NCI-H2171 treated with DMSO at 0.1 percent for 48 hours (cell line): Measurements from ENCODE around the gene ATP2A1.

Experiments
- DNase-seq: peaks from one replicate; lab custom pipeline; 2025; lab: John Stamatoyannopoulos, UW

Gene ATP2A1

DNA sequence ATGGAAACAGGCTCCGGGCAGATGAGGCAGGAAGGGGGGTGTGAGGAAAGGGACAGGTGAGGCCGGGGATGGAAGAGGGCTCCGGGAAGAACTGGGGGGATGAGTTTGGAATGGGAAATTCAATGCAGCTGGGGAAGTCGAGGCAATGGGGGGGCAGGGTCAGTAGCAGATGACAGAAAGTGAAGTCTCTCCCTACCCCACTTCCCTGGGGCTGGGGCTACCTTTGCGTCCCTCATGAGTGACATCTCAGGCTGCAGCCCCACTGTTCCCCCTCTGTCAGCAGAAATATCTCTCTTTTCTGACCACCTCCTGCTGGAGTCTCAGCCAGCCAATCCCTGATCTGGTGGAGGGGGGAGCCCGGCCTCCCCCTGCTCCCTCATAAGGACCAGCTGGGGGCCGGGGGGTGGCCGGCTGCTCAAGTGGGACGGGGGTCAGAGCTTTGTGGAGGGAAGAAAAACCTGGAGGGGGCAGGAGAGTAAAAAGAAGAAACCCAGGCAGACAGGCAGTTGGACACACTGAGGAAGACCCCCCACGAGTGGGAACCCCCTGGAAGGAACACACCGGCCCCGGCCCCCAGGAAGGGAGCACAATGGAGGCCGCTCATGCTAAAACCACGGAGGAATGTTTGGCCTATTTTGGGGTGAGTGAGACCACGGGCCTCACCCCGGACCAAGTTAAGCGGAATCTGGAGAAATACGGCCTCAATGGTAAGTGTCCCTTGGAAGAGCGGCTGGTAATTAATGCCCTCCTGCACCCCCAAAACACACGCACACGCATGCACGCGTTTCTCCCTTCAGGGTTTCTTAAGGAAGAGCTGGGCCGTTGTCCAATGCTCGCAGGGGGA is at the start of gene ATP2A1:
Gene ATP2A1, plus strand, starts transcription at position 406 of the 844 bp plus-strand sequence. Its CDS starts 184 bp downstream, at position 590.
- no peak for DNase-seq

DNA sequence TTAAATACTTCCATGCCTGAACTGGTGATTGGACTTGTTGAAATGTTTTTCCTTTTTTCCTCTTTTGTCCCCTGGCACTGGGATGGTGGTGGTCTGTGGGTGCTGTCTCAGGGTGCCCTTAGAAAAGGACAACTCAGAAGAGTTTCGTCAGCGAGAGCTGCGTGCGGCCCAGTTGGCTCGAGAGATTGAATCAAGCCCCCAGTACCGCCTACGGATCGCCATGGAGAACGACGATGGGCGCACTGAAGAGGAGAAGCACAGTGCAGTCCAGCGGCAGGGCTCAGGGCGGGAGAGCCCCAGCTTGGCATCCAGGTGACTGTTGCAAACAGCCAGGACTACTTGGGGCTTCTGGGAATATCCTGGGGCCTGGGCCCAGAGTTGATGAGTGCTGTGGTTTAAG is 48.5 kb upstream of the ATP2A1 start:
- no peak for DNase-seq

DNA sequence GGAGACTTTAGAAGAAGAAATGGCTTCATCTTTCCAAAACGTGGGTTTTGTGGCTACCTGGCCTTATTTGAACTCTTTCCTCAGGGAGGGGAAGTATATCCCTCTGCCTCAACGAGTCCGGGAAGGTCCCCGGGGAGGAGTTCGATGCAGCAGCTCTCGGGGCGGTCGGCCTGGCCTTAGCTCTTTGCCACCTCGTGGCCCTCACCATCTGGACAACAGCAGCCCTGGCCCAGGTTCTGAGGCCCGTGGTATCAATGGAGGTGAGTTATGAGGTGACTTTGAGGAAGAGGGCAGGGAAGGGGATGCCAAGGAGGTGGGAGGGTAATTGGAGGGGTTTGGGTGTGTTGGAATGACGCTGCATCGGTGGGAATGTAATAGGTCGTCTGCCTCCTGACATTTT is 47.8 kb upstream of the ATP2A1 start:
- no peak for DNase-seq

DNA sequence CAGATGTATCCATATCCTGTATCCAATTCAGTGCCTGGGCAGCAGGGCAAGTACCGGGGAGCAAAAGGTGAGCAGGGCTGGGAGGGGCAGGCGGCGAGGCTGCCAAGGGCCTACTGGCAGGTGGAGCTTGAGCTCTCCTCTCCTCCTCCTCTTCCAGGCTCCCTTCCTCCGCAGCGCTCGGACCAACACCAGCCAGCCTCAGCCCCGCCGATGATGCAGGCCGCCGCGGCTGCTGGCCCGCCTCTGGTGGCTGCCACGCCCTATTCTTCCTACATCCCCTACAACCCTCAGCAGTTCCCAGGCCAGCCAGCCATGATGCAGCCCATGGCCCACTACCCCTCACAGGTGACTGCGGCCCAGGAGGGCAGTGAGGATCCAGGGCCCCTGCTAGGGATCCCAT is 43.9 kb upstream of the ATP2A1 start:
- DNase-seq = no peak

DNA sequence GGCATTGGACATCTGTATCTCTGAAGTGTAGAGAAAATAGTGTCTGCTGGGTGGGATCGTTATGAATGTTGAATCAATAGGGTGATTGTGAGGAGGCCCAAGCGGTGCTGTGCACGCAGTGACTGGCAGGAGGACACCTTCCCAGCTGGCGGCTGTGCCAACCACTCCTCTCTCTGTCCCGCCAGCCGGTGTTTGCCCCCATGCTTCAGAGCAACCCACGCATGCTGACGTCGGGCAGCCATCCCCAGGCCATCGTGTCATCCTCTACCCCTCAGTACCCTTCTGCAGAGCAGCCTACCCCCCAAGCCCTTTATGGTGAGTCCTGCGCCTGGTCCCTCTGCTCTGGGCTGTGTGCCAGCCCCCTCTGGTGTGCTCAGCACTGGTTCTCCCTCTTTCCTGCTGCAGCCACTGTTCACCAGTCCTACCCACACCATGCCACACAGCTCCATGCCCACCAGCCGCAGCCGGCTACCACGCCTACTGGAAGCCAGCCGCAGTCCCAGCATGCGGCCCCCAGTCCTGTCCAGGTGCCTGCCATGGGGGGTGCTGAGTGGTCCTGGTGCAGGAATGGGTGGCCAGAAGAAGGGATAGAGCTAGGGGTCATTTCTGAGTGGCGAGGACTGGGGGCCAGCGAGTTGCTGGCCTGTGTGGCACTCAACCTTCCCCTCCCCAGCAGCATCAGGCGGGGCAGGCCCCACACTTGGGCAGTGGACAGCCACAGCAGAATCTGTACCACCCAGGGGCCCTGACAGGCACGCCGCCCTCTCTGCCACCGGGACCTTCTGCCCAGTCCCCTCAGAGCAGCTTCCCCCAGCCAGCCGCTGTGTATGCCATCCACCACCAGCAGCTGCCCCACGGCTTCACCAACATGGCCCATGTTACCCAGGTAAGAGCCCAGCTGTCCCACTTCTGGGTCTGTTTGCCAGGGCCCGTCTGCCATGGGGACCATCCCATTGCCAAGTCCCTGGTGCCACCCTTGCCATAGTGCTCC is 43.1 kb upstream of the ATP2A1 start:
- no peak for DNase-seq

DNA sequence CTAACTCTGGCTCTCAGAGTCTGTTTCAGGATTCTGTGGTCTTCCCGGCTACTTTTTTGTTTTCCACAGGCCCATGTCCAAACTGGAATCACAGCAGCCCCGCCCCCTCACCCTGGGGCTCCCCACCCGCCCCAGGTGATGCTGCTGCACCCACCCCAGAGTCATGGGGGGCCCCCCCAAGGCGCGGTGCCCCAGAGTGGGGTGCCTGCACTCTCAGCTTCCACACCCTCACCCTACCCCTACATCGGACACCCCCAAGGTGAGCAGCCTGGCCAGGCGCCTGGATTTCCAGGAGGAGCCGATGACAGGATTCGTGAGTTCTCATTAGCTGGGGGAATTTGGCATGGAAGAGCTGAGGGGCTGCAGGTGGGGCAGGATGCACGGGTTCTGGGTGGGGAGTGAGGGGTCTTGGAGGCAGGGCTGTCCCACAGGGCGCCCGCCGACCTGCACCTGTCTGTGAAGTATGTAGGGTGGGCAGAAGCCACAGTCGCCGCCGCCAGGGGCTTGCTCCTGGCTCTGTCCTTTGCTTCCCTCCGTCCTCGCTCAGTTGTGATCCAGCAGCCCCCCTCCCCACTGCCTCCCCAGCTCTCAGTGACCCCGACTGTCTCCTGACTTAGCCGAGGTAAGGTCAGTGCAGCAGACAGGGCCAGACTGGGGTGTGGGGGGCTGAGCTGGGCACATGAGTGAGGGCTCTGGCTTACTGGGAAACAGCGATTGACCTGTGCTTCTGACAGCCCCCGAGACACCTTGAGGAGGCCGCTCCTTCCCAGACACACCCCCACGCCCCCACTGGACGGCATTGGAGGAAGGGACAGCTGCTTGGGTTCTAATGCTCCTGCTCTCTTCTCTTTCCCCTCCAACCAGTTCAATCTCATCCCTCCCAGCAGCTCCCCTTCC is 42.2 kb upstream of the ATP2A1 start:
- DNase-seq = no peak

DNA sequence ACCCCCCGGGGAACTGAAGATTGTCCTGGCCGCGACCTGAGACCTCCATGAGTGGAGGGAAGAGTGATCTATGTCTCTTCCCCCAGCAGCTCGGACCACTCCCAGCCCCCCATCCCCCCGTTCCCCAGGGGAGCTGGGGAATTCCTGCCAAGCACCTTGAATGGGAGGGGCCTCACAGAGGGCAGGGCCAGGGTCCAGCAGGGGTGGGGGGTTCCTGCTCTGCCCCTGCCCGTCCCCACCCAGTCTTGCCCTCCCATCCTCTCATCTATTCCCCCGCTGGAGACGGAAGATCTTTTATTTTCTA is 41.6 kb upstream of the ATP2A1 start:
- DNase-seq = no peak

DNA sequence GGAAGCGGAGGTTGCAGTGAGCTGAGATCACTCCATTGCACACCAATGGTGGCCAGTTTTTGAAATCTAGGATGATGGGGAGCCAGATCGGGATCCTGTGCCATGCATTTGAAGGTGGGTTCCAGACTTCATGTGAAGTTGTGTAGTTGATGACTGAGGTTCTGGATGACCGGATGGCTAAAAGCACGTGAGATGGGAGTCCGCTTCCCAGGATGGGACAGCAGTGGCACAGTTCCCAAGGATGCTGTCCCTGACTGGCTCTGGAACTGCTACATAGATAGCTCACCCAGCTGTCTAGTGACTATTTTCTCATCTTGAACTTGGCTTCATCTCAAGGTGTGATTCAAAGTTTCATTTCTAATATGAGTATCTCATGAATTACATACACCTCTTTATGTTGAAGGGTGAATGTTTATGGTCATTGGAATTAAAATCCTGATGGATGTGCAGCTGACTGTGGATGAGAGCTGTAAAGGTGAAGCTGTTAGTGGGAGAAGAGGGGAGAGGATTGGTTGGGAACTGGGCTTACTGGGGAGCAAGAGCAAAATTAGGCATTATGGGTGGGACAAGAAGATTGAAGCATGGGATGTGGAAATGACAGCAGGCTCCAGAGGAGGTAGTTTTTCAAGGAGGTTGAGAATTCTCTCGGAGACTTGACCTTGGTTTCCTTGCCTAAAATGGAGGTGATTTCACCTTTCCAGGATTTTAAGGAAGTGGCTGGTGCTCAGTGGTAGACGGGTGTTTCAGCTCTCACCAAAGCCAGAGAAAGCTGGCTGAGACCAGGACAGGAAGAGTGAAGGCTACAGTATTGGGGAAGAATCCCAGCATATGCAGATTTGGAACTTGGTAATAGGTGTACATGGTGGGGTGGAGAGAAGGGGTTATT is 40.4 kb upstream of the ATP2A1 start:
- DNase-seq = no peak

DNA sequence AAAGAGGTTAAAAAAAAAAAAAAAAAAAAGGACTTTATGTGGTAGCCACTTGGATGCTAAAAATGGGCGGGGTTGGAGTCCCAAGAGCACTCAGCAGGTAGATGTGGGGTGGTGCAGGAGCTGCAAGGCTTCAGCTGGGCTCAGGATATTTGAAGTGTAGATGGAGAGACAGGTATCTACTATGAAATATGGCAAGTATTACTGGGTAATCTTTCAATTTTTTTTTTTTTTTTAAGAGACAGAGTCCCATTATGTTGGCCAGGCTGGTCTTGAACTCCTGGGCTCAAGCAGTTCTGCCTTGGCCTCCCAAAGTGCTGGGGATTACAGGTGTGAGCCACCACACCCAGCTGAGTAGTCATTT is 39.8 kb upstream of the ATP2A1 start:
- no peak for DNase-seq

DNA sequence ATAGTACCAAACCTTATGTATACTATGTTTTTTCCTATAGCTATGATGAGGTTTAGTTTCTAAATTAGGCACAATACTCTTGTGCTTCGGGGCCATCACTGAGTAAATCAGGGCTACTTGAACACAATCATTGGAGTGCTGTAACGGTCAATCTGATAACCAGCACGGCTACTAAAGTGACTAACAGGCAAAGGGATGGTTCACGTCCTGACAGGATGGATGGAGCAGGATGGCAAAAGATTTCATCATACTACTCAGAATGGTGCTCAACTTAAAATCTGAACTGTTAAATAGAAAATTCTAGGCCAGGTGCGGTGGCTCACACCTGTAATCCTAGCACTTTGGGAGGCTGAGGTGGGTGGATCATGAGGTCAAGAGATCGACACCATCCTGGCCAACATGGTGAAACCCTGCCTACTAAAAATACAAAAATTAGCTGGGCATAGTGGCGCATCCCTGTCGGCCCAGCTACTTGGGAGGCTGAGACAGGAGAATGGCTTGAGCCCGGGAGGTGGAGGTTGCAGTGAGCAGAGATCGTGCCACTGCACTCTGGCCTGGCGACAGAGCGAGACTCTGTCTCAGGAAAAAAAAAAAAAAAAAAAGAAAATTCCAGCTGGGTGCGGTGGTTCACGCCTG is 39.2 kb upstream of the ATP2A1 start:
- no peak for DNase-seq

DNA sequence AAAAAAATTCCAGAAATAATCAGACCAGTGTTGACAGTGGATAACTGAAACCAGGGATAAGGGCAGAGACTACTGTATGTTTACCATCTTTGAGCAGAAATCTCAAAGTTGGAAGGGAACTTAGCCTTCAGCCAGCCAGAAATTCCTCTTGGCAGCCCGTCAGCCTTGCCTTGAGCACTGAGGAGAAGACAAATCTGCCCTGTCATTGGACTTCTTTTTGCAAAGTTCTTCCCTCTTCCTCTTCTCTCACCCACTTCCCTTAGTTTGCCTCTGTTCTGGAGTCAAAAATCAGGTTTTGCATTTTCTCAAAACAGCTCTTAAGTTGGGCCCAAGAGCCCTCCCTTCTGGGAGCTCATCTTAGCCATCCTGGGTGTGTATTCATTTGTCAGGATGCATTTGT is 38.4 kb upstream of the ATP2A1 start:
- no peak for DNase-seq

DNA sequence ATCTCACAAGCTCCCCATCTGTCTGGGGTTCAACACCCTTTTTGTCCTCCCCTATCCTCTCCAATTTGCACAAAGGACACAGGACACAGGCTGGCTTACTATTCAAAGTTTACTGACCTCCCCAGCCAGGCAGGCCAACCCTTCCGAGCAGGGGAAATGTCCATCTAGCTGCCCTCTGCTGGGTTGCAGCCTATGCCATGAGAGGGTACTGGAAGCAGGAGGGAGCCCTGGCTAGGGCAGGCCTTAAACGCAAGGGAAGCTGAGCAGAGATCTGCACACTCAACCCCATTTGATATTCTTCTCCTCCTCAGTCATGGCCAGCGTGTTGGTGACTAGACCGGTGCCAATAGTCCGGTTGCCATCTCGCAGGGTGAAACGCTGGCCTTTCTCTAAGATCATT is 35.6 kb upstream of the ATP2A1 start:
- no peak for DNase-seq

DNA sequence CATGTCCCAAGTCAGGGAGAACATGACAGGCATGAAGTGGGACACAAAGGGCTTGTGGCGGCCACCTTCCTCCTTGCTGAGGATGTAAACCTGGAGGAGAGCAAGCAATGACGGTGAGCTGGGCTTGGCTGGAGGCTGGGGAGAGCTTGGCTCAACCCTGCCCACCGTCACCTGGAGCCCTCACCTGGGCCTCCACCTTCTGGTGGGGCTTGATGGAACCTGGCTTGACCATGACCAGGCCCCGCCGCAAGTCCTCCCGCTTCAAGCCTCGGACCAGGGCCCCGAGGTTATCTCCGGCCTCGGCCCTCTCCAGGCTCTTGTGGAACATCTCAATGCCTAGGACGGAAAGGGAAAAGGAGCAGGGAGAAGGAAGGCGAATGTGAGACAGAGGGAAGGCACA is 34.5 kb upstream of the ATP2A1 start:
- DNase-seq = no peak

DNA sequence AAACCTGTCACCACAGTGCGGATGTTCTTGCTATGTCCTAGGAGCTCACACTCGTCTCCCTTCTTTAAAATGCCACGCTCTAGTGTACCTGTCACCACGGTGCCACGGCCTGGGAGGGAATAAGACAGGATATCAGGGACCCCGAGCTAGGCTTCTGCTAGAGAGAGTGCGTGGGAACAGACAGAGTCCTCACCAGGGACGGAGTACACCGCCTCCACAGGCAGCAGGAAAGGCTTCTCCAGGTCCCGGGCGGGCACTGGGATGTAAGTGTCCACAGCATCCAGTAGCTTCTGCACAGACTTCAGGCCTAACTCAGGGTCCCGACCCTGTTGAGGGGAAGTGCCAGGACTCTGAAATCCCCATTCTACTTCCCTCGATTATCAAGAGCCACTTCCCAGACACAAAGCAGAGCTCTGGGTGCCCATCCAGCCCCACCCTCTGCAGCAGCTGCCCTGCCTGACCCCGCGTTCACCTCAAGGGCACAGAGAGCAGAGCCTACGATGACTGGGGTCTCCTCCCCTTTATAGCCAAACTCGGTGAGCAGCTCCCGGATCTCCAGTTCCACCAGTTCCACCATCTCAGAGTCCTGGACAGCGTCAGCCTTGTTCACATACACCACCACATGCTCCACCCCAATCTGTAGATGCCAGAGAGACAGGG is 33.9 kb upstream of the ATP2A1 start:
- DNase-seq = no peak

DNA sequence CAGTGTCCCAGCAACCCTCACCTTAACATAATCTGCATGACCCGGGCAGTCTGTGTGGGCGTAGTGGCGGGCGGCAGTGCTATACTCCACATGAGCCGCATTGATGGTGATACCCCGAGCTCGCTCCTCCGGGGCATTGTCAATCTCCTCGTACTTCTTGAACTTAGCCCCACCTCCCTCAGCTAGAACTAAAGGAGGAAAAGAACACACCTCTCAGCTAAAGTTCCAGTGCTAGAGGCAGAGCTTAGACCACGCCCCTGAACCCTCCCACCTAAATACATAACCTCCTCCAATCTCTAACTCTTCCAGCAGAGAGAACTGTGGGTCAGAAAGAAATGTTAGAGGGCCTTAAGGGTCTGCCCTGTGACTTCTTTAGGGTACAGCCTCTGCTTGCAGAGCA is 33.0 kb upstream of the ATP2A1 start:
- peak; percentile 25 for DNase-seq

DNA sequence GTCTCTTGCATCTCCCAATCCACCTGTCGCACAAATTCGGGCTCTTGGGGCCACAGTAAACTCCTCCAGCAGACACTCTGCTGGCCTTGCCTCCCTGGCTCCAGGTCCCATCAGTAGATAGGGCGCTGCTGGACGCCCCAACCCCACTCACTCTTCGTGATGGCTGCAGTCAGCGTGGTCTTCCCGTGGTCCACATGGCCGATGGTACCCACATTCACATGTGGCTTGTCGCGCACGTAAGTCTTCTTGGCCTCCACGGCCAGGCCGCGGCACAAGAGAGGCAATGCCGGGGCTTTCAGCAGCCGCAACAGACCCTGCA is 32.6 kb upstream of the ATP2A1 start:
- DNase-seq = no peak

DNA sequence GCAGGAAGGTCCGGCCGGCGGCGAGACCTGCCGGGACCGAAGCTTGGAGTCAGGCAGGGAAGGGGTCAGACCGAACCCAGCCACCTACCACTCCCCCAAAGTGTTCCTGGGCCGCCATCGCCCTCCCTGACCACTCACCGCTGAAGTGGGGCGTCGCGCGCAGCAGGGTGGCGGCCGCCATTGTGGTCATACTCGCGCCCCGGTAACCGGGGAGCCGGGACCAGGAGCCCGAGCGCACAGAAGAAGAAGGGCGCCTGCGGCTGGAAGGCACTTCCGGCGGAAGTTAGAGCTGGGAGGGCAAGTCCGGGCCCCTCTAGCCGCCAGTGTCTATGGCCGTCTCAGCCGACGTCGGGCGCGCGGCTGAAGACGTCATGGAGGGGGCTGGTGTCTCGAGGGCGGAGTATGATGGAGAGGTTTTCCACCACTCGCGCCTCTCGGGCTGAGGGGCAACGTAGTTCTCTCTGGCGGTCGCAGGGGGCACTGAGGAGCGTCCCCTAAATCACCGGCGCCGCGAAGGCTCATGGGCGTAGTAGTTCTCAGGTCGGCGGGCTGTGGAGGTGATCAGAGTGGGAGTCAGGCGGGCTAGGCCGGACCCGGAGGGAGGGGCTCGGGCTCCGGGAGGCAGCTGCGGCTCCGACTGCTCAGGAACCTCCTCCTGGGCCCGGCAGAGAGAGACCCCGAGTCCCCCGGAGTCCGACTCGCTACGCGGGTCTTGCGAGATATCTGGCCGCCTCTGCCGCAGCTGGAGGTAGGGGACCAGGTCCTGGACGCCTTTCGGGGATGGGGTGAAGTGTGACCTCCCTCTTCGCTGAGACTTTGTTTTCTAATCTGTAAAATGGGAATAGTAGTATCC is 32.0 kb upstream of the ATP2A1 start, which contains the start of gene TUFM:
Gene TUFM, minus strand, starts transcription at position 269 of the 853 bp plus-strand sequence. Its CDS starts 79 bp downstream, at position 190.
- peak; percentile 99 for DNase-seq

DNA sequence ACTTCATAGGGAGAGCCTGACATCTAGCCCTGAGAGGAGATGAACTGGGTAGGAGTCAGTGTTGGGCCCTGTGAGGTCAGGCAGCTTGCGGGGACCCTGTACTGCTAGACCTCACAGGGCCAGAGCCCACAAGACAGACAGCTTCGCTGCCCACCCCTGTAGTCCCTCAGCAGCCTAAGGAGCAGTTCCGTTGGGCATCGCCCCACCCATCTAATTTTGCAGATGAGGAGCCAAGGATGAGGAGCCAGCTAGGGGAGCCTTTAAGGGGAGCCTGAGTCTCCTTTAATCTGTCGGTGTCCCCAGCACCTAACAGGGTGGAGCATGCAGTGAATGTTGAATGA is 31.4 kb upstream of the ATP2A1 start:
- DNase-seq = no peak

DNA sequence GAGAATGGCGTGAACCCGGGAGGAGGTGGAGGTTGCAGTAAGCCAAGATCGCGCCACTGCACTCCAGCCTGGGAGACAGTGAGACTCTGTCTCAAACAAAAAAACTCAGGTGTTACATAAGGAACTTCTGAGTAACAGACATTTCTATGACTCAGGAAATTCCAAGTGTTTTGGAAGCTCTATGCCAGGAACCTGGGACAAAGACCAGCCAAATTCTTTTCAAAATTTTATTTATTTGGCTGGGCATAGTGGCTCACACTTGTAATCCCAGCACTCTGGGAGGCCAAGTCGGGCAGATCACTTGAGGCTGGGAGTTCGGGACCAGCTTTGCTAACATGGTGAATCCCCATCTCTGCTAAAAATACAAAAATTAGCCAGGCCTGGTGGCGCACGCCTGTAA is 19.9 kb upstream of the ATP2A1 start:
- no peak for DNase-seq
